Fibroblast of lung (primary cell): ENCODE measurements around the gene PYGB. TPM values are rescaled to one million over a fixed set of nuclear protein-coding genes. Genes with fewer than 3 reads are reported as not detected.

Experiments used
- DNase-seq, 2 donors: peaks; one replicate each; pipeline versions ENCODE4 v3.0.0 to v3.0.0-alpha.2; 2010; ENCODE audit warnings: low read depth in 2 of 2
- H2AFZ ChIP-seq: 2 replicates; pipeline ENCODE4 v1.5.1; 2012; ENCODE audit warnings: low read length, control low read depth, inconsistent platforms
- H3K27ac ChIP-seq: 2 replicates; pipeline ENCODE4 v1.5.1; 2011; ENCODE audit warnings: low read length, control low read depth; ENCODE audit not compliant: insufficient read depth
- H3K27me3 ChIP-seq: 2 replicates; pipeline ENCODE4 v1.5.1; 2011; ENCODE audit warnings: mild to moderate bottlenecking, low read length; ENCODE audit not compliant: control insufficient read depth, insufficient read depth
- H3K36me3 ChIP-seq: 2 replicates; pipeline ENCODE4 v1.5.1; 2011; ENCODE audit warnings: low read length; ENCODE audit not compliant: control insufficient read depth, insufficient read depth
- H3K4me1 ChIP-seq: 2 replicates; pipeline ENCODE4 v1.5.1; 2011; ENCODE audit warnings: low read length; ENCODE audit not compliant: control insufficient read depth, insufficient read depth; ENCODE audit errors: extremely low read depth
- H3K4me2 ChIP-seq: 2 replicates; pipeline ENCODE4 v1.5.1; 2011; ENCODE audit warnings: low read length, control low read depth; ENCODE audit not compliant: insufficient read depth; ENCODE audit errors: extremely low read depth
- H3K4me3 ChIP-seq, 4 experiments: fragments of 200-600 bp in 1 of 4; sonication (generic) in 1 of 4; replicated peaks in 1 of 4; 2 replicates each; pipeline ENCODE4 v1.5.1; 2011 to 2016; ENCODE audit warnings: low read length in 4 of 4, low read depth in 3 of 4, mild to moderate bottlenecking in 3 of 4, control low read depth in 2 of 4, inconsistent platforms in 1 of 4, mixed read lengths in 1 of 4; ENCODE audit not compliant: insufficient read depth in 1 of 4; ENCODE audit errors: control extremely low read depth in 1 of 4
- H3K79me2 ChIP-seq: 2 replicates; pipeline ENCODE4 v1.5.1; 2012; ENCODE audit warnings: mild to moderate bottlenecking, low read length, inconsistent platforms; ENCODE audit not compliant: control insufficient read depth, insufficient read depth
- H3K9ac ChIP-seq: 2 replicates; pipeline ENCODE4 v1.5.1; 2011; ENCODE audit warnings: mild to moderate bottlenecking, low read length, control low read depth; ENCODE audit not compliant: insufficient read depth
- H3K9me3 ChIP-seq: 2 replicates; pipeline ENCODE4 v1.5.1; 2012; ENCODE audit warnings: low read depth, low read length; ENCODE audit not compliant: control insufficient read depth, insufficient read depth
- H4K20me1 ChIP-seq: 2 replicates; pipeline ENCODE4 v1.5.1; 2011; ENCODE audit warnings: low read length; ENCODE audit not compliant: control insufficient read depth, insufficient read depth; ENCODE audit errors: extremely low read depth
- EZH2 ChIP-seq: IDR thresholded peaks from 2 replicates; pipeline ENCODE4 v1.5.1; 2012; ENCODE audit warnings: low read length, control low read depth, mild to moderate bottlenecking; ENCODE audit errors: missing control alignments
- polyA plus RNA-seq, 2 donors: library from polyadenylated mRNA; depleted of rRNA in 1 of 2; stranded (reverse) in 1 of 2; unstranded in 1 of 2; fragments of >200 nt; gene quantifications; 2 replicates each; pipeline ENCODE4 v1.2.1, GENCODE V29; 2011 to 2012; ENCODE audit warnings: missing spikeins in 1 of 2
- total RNA-seq: library from RNA; depleted of rRNA; stranded (reverse); fragments of >200 nt; gene quantifications from 2 replicates; pipeline ENCODE4 v1.2.1, GENCODE V29; 2014
- TF ChIP-seq, protein P1 (sequence below), 2 donors: IDR thresholded peaks in 1 of 2; conservative IDR thresholded peaks in 1 of 2; 1 replicate in 1 of 2; 2 replicates in 1 of 2; pipeline ENCODE4 v1.5.1; 2011 to 2012; ENCODE audit warnings: low read length in 2 of 2, control low read depth in 1 of 2, inconsistent platforms in 1 of 2, low read depth in 1 of 2, mild to moderate bottlenecking in 1 of 2

Gene PYGB
- total and polyA plus RNA-seq, 2 donors (not counting 1 experiment from before 2014, with no cell fraction given) = 37.0 to 89.5 TPM

DNA sequence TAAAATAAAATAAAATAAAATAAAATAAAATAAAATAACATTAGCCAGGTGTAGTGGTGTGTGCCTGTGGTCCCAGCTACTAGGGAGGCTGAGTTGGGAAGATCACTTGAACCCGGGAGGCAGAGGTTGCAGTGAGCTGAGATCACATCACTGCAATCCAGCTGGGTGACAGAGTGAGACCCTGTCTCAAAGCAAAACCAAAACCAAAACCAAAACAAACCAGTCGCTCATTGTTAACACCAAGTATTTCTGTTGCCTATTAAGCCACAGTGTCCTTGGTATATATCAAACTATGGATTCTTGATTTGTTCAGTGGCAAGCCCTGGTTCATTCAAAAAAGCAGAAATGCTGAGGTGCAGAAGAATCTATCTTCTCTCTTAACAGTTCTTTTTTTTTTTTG is 65.7 kb downstream of the PYGB start:
- Histone ChIP-seq H2AFZ (no peak overlapping the region), H3K4me3 (no peak overlapping the region), H4K20me1 (no peaks in the 10 kb centered on the region), H3K9ac (no peak overlapping the region), H3K79me2 (no peaks in the 10 kb centered on the region), H3K9me3 (no peaks in the 10 kb centered on the region), H3K4me2 (peak overlapping the region; percentile 26), H3K27ac (no peak overlapping the region), H3K36me3 (no peaks in the 10 kb centered on the region), H3K27me3 (no peaks in the 10 kb centered on the region), H3K4me1 (peaks cover 37% of the 10 kb centered on the region)
- no peak for DNase-seq
- TF ChIP-seq, protein P1, sequence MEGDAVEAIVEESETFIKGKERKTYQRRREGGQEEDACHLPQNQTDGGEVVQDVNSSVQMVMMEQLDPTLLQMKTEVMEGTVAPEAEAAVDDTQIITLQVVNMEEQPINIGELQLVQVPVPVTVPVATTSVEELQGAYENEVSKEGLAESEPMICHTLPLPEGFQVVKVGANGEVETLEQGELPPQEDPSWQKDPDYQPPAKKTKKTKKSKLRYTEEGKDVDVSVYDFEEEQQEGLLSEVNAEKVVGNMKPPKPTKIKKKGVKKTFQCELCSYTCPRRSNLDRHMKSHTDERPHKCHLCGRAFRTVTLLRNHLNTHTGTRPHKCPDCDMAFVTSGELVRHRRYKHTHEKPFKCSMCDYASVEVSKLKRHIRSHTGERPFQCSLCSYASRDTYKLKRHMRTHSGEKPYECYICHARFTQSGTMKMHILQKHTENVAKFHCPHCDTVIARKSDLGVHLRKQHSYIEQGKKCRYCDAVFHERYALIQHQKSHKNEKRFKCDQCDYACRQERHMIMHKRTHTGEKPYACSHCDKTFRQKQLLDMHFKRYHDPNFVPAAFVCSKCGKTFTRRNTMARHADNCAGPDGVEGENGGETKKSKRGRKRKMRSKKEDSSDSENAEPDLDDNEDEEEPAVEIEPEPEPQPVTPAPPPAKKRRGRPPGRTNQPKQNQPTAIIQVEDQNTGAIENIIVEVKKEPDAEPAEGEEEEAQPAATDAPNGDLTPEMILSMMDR (conservative IDR thresholded peaks at IDR 0.05 in 1 of 2, IDR thresholded peaks at IDR 0.05 in 1 of 2; ENCODE audit: low read depth in 1 of 2, low read length in 2 of 2) = no peak
- TF ChIP-seq EZH2 = no peak

DNA sequence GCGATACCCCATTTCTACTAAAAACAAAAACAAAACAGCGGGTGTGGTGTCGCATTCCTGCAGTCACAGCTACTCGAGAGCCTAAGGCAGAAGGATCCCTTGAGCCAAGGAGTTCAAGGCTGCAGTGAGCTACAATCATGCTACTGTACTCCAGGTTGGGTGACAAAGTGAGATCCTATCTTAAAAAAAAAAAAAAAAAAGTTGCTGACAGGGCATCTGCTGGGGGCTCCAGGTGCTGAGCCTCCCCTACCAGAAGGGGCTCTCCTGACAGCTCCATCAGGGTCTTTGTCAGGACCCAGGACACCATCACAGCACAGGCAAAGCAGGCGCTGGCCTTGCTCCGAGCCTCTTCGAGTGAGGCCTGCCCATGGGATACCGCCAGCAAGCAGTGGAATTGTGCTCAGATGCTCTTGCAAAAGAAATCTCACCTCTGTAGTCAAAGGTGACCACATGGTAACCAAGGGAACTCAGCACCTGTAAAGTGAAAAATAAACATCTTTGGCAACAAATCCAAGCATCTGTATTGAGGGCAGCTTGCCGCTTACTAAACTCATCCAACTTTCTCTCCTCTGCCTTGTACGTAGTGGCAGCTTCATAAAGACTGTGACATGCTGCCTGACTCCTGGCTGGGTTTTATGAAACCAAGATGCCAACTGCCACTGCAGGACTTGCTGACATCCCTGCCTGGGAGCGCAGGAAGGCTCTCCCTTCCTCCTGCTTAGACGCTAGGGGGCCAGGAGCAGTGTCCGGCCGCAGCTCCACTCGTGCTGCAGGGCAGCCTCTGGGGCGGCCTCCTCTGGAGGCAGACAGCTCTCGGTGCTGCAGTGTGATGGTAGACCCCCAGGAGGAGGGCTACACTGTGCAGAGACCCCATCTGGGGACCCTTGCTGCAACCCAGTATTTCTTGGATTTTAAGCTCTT is 66.9 kb downstream of the PYGB start:
- no peak for DNase-seq
- H3K4me2 ChIP-seq = no peak overlapping the region

More for the DNA sequence above, 66.9 kb downstream of the PYGB start:
- H3K79me2 ChIP-seq = peaks cover 2% of the 10 kb centered on the region
- no peak overlapping the region for H3K9ac ChIP-seq
- H3K27me3 ChIP-seq = no peaks in the 10 kb centered on the region
- H4K20me1 ChIP-seq = no peaks in the 10 kb centered on the region
- no peaks in the 10 kb centered on the region for H3K9me3 ChIP-seq
- peaks cover 25% of the 10 kb centered on the region for H3K4me1 ChIP-seq
- H3K36me3 ChIP-seq = no peaks in the 10 kb centered on the region
- H2AFZ ChIP-seq = no peak overlapping the region
- no peak overlapping the region for H3K4me3 ChIP-seq
- H3K27ac ChIP-seq = no peak overlapping the region
- no peak for TF ChIP-seq EZH2
- TF ChIP-seq, protein P1 (conservative IDR thresholded peaks at IDR 0.05 in 1 of 2, IDR thresholded peaks at IDR 0.05 in 1 of 2; ENCODE audit: low read depth in 1 of 2, low read length in 2 of 2) = peak in 1 of 2 donors; percentile 28
